GM12878 (cell line): Measurements from ENCODE around the gene FMNL3. TPM values are rescaled to one million over a fixed set of nuclear protein-coding genes. Genes with fewer than 3 reads are reported as not detected.

Source experiments
- ATAC-seq: fragments of 200-7000 bp; cut with Tn5 transposase; 3 replicates; pipeline ENCODE4 v1.9.1; 2020; ENCODE audit warnings: mild to moderate bottlenecking, moderate library complexity
- BruUV-seq: library from RNA; stranded (reverse); fragments of 400-500 nt; replicated peaks from 2 replicates; lab custom pipeline; 2021; lab: Mats Ljungman, UMichigan
- CTCF ChIA-PET: fragments of 300-600 bp; sonication (Branson Sonifier 250); formaldehyde crosslinking; extraction: SDS; loops from one replicate; lab custom pipeline; 2021; ENCODE audit warnings: inconsistent platforms; lab: Yijun Ruan, JAX
- POLR2A ChIA-PET: fragments of 350-600 bp; formaldehyde crosslinking; extraction: SDS; loops from one replicate; lab custom pipeline; 2021; ENCODE audit warnings: inconsistent platforms; lab: Charles Lee
- RAD21 ChIA-PET: fragments of 300-600 bp; sonication (Branson Sonifier 250); formaldehyde crosslinking; loops from one replicate; lab custom pipeline; 2023; ENCODE audit warnings: antibody characterized with exemption; ENCODE audit not compliant: unreplicated experiment; lab: Charles Lee
- SMC1A ChIA-PET: fragments of 300-600 bp; sonication (Branson Sonifier 250); formaldehyde crosslinking; loops from one replicate; lab custom pipeline; 2023; ENCODE audit not compliant: unreplicated experiment, uncharacterized antibody; lab: Charles Lee
- DNase-seq: peaks from one replicate; pipeline ENCODE4 v3.0.0-alpha.2; 2011; ENCODE audit warnings: low read depth, low spot score
- FAIRE-seq: peaks from 3 replicates; lab custom pipeline; 2011; peaks lifted over from hg19 to GRCh38; lab: Jason Lieb, UNC
- H2AFZ ChIP-seq: 2 replicates; pipeline ENCODE4 v1.6.0; 2011; ENCODE audit warnings: low read depth, low read length, control low read depth; ENCODE audit not compliant: control insufficient read depth
- H3K27ac ChIP-seq: 2 replicates; pipeline ENCODE4 v1.5.1; 2011; ENCODE audit warnings: control low read depth; ENCODE audit not compliant: control insufficient read depth, insufficient read depth
- H3K27me3 ChIP-seq, 2 experiments: replicated peaks in 1 of 2; 2 replicates each; pipeline versions ENCODE4 v1.6.0 to v1.6.1; 2011; ENCODE audit warnings: low read length in 1 of 2; ENCODE audit not compliant: control insufficient read depth in 2 of 2, insufficient read depth in 2 of 2
- H3K36me3 ChIP-seq, 2 experiments: 2 replicates each; pipeline ENCODE4 v1.5.1; 2011; ENCODE audit warnings: low read length in 1 of 2; ENCODE audit not compliant: control insufficient read depth in 2 of 2, insufficient read depth in 2 of 2
- H3K4me1 ChIP-seq: 2 replicates; pipeline ENCODE4 v1.6.1; 2011; ENCODE audit warnings: mild to moderate bottlenecking, low read length, moderate library complexity, mixed read lengths; ENCODE audit not compliant: control insufficient read depth, insufficient read depth
- H3K4me2 ChIP-seq: 2 replicates; pipeline ENCODE4 v1.6.0; 2011; ENCODE audit warnings: control low read depth; ENCODE audit not compliant: control insufficient read depth, insufficient read depth
- H3K4me3 ChIP-seq: fragments of 200-600 bp; sonication (generic); 2 replicates; pipeline ENCODE4 v1.5.1; 2016
- H3K79me2 ChIP-seq: 2 replicates; pipeline ENCODE4 v1.6.0; 2011; ENCODE audit warnings: low read length; ENCODE audit not compliant: control insufficient read depth, insufficient read depth
- H3K9ac ChIP-seq: 2 replicates; pipeline ENCODE4 v1.8.0; 2011; ENCODE audit warnings: low read length, control low read depth, mixed read lengths; ENCODE audit not compliant: control insufficient read depth, insufficient read depth
- H3K9me3 ChIP-seq: replicated peaks from 3 replicates; pipeline ENCODE4 v1.5.1; 2011; ENCODE audit warnings: mild to moderate bottlenecking, low read length; ENCODE audit not compliant: control insufficient read depth, insufficient read depth
- H4K20me1 ChIP-seq: 2 replicates; pipeline ENCODE4 v1.6.0; 2011; ENCODE audit not compliant: control insufficient read depth, insufficient read depth
- EZH2 ChIP-seq: IDR thresholded peaks from 2 replicates; pipeline ENCODE4 v1.6.1; 2012; ENCODE audit warnings: low read depth, mild to moderate bottlenecking, control low read depth, inconsistent platforms, low read length, borderline replicate concordance; ENCODE audit not compliant: control insufficient read depth
- MTA3 ChIP-seq: IDR thresholded peaks from 2 replicates; pipeline ENCODE4 v1.6.1; 2012; ENCODE audit warnings: low read length, inconsistent platforms, borderline replicate concordance
- MXI1 ChIP-seq: fragments of 150-350 bp; IDR thresholded peaks from 2 replicates; pipeline ENCODE4 v1.6.1; 2011; ENCODE audit warnings: low read depth, mild to moderate bottlenecking, inconsistent platforms, low read length, improper control_type of control experiment
- NFXL1 ChIP-seq: fragments of 450-650 bp; IDR thresholded peaks from 2 replicates; pipeline ENCODE4 v1.6.1; 2017; ENCODE audit warnings: antibody characterized with exemption, mild to moderate bottlenecking, borderline replicate concordance
- PAX5 ChIP-seq: IDR thresholded peaks from 2 replicates; pipeline ENCODE4 v1.6.1; 2011; ENCODE audit warnings: low read depth, low read length, borderline replicate concordance
- PAX8 ChIP-seq: fragments of 450-650 bp; IDR thresholded peaks from 2 replicates; pipeline ENCODE4 v1.6.1; 2017; ENCODE audit warnings: mild to moderate bottlenecking, moderate library complexity
- PBX3 ChIP-seq: IDR thresholded peaks from 2 replicates; pipeline ENCODE4 v1.6.1; 2011; ENCODE audit warnings: mild to moderate bottlenecking, low read depth, low read length, moderate library complexity; ENCODE audit not compliant: insufficient replicate concordance
- POU2F2 ChIP-seq: IDR thresholded peaks from 3 replicates; pipeline ENCODE4 v1.6.1; 2011; ENCODE audit warnings: low read depth, mild to moderate bottlenecking, low read length, borderline replicate concordance
- RAD51 ChIP-seq: fragments of 450-650 bp; IDR thresholded peaks from 2 replicates; pipeline ENCODE4 v1.6.1; 2016; ENCODE audit warnings: moderate library complexity, mild to moderate bottlenecking, inconsistent platforms
- REST ChIP-seq: IDR thresholded peaks from 2 replicates; pipeline ENCODE4 v1.6.1; 2012; ENCODE audit warnings: mild to moderate bottlenecking, low read depth, low read length
- SREBF2 ChIP-seq: IDR thresholded peaks from 2 replicates; pipeline ENCODE4 v1.6.1; 2012; ENCODE audit warnings: mild to moderate bottlenecking, low read length
- WRNIP1 ChIP-seq: IDR thresholded peaks from 2 replicates; pipeline ENCODE4 v1.6.1; 2011; ENCODE audit warnings: low read depth, low read length, improper control_type of control experiment, borderline replicate concordance
- ZNF274 ChIP-seq: IDR thresholded peaks from one replicate; pipeline ENCODE4 v1.8.0; 2011; ENCODE audit not compliant: insufficient read length, insufficient read depth
- ZNF592 ChIP-seq: fragments of 450-650 bp; IDR thresholded peaks from 2 replicates; pipeline ENCODE4 v1.6.1; 2017; ENCODE audit warnings: mild to moderate bottlenecking, moderate library complexity
- ZZZ3 ChIP-seq: IDR thresholded peaks from 2 replicates; pipeline ENCODE4 v1.6.1; 2011; ENCODE audit warnings: low read depth; ENCODE audit not compliant: control insufficient read depth, insufficient read length
- WGBS: methylation state at CpG from one replicate; pipeline ENCODE4 v1.1.6; 2016; ENCODE audit warnings: low lambda C conversion rate; ENCODE audit not compliant: insufficient replicate concordance, insufficient coverage; ENCODE audit errors: missing lambda C conversion rate; 5-methylcytosine and 5-hydroxymethylcytosine counted together
- in situ Hi-C: fragments of 300-500 bp; cut with MboI; formaldehyde crosslinking; loops from 9 replicates; pipeline ENCODE4 v1.14.3; 2018; ENCODE audit warnings: mixed read lengths
- intact Hi-C: fragments of 100-400 bp; cut with micrococcal nuclease; formaldehyde crosslinking; loops from one replicate; pipeline ENCODE4 v1.14.2; 2022; ENCODE audit not compliant: unreplicated experiment
- polyA plus RNA-seq, 11 experiments: library from polyadenylated mRNA; depleted of rRNA in 4 of 11; unstranded in 6 of 11; stranded (reverse) in 5 of 11; fragments of >200 nt; fragmentation: Nextera tagmentation in 4 of 11; fragmentation: Illumina TruSeq in 1 of 11; extraction: Ambion mirVana in 4 of 11; extraction: Trizol in 1 of 11; gene quantifications; 1 replicate in 1 of 11; 2 replicates in 10 of 11; pipeline versions ENCODE4 v1.2.1 to v1.2.3, GENCODE V29; 2011 to 2016; ENCODE audit warnings: inconsistent platforms in 2 of 11, missing spikeins in 2 of 11, low read depth in 1 of 11
- total RNA-seq, 4 experiments: library from RNA; depleted of rRNA in 3 of 4; stranded (reverse); fragments of >200 nt in 3 of 4; fragmentation: Illumina TruSeq in 1 of 4; extraction: Trizol in 1 of 4; gene quantifications; 2 replicates each; pipeline versions ENCODE4 v1.2.1 to v1.2.3, GENCODE V29; 2013 to 2021

FMNL3 gene
- total and polyA plus RNA-seq, 10 of the 15 experiments (the other 5 are each of a cell fraction or from before 2014, with no cell fraction given) = 3.0 to 64.9 (median 30.9) TPM

- Histone ChIP-seq H4K20me1 (no peaks in the 10 kb centered on the region), H3K4me1 (peaks cover 55% of the 10 kb centered on the region), H3K9ac (no peak overlapping the region), H3K4me2 (no peak overlapping the region; the same call in 1 of the 2 replicates), H3K36me3 (no peaks in the 10 kb centered on the region; a peak in 1 of 4 replicates), H3K79me2 (peaks cover 83% of the 10 kb centered on the region), H3K27ac (no peak overlapping the region), H3K27me3 (no peaks in the 10 kb centered on the region), H2AFZ (no peak overlapping the region), H3K4me3 (no peak overlapping the region), H3K9me3 (no peaks in the 10 kb centered on the region)
- BruUV-seq = no TSS peak
- ChIA-PET POLR2A (interaction anchor here (1.7 to 7.9 kb wide), 4 partner anchors 11 to 23 kb away, joined by 4 to 86 read pairs (median 34); no protein-coding TSS in a partner anchor), RAD21 (interaction anchor here (2.4 to 4.9 kb wide), 3 partner anchors 10 to 17 kb away, joined by 15 to 73 read pairs (median 36); partner anchors contain the start of gene FMNL3), CTCF (interaction anchor here (1.6 to 7.7 kb wide), 4 partner anchors 15 to 40 kb away, joined by 3 to 66 read pairs (median 42); no protein-coding TSS in a partner anchor), SMC1A (interaction anchor here (1.0 to 8.5 kb wide), 7 partner anchors 10 to 51 kb away, joined by 3 to 131 read pairs (median 28); no protein-coding TSS in a partner anchor)
- DNase-seq = no peak
- intact Hi-C loops (no loop called here), in situ Hi-C loops (no loop called here)
- no peak for FAIRE-seq
- peak; percentile 20; the same call in 1 of the 3 replicates for ATAC-seq
- WGBS = 93% methylated on average over 2 of the region's 2 CpGs
- TF ChIP-seq MTA3 = no peak
- TF ChIP-seq POU2F2 = no peak
- TF ChIP-seq MXI1 = no peak
- no peak for TF ChIP-seq PAX5
- TF ChIP-seq PBX3 = no peak
- TF ChIP-seq NFXL1 = no peak
- no peak for TF ChIP-seq ZZZ3
- no peak for TF ChIP-seq WRNIP1
- TF ChIP-seq RAD51 = no peak
- no peak for TF ChIP-seq ZNF274
- TF ChIP-seq EZH2 = no peak
- TF ChIP-seq SREBF2 = no peak
- no peak for TF ChIP-seq REST
- no peak for TF ChIP-seq PAX8
- no peak for TF ChIP-seq ZNF592
These were observed 19.3 kb downstream of the FMNL3 start for GRCh38 chr12:49687941-49688340.
